ENCODE measurements around the gene PLA2G2C.
"Not testable (repeated sequence)": the region's sequence is repeated elsewhere in the genome, so short reads cannot be mapped to it uniquely, and the experiment has no call there.

Gene PLA2G2C, protein sequence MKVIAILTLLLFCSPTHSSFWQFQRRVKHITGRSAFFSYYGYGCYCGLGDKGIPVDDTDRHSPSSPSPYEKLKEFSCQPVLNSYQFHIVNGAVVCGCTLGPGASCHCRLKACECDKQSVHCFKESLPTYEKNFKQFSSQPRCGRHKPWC

DNA sequence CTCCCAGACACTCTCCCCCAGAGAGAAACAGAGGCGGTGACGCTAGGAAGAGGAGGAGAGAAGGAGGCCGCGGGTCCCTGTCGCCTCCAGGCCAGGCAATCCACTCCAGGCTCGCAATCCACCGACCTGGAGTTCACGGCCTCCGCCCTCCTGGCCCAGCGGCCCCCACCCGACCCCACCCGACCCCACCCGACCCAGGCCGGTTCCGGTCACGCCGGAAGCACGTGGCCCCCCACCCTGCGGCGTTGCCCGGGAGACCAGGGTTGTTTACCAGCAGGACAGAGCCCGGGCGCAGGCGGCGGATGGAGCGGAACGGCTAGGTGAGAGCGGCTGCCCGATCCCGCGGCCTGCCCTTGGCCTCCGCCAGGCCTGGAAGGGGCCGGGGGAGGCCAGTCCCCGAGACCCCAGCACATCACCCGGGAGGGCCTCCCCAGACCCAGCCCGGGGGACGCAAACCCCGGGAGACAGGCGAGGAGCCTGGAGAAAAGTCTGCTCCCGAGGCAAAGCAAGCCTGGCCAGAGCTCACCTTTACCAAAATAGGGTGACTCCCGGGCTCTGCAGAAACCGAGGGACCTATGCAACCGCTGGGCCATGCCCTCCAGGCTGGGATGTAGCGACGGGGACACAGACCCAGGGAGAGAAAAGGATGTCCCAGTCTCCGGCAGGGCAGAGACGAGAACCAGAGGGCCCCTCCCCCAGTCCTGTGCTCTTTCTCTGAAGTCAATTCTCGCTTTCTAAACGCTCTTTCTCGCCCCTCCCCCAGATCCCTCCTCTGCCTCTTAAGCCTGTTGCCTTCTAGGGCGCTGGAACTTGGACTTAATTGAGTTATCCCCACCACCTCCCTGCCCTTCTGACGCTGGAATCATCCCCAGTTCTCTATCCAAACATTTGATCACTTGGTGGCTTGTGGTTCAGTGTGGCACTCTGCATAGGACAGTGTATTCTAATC, at the start of gene PLA2G2C, which contains the start of gene UBXN10:
PLA2G2C (minus strand) TSS at position 685 of the 949 bp plus-strand sequence. CDS start 9,155 bp downstream, outside the sequence.
UBXN10 (plus strand) TSS at position 263 of the 949 bp plus-strand sequence. CDS start 4,466 bp downstream, outside the sequence.
- no peak for DNase-seq (ENCODE audit: low spot score)

DNA sequence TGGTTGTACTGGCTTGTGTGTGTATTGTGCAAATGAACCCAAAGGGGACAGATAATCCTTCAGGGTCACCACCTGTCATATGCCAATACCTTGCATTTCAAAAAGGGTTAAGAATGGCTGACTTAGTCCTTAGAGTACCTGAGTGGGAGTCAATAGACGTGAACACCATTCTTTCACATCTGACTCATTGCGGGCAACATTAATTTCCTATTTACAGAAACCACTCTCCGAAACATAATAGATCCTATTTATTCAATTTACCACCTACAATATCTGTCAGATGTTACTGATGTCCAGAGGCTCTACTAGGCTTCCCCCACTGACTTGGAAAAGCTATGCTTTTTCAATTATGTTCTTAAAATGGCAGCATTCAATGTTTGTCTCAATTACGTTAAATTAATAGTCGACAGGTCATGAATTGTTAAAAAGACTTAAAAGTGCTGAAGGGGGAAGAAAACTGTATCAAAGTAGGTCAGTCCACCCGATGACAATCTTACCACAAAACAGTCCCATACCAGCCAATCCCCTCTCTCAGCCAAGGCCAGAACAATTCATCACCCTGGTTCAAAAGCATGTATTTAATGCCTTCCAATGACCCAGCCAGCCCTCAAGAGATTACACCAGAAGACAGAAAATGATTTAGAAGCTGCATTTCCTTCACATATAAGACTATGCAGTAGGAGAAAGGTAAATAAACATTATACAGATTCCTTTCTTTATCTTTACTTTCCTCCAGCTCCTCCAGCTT, 48.6 kb upstream of the PLA2G2C start:
- peak; percentile 84 for DNase-seq (ENCODE audit: low spot score)

DNA sequence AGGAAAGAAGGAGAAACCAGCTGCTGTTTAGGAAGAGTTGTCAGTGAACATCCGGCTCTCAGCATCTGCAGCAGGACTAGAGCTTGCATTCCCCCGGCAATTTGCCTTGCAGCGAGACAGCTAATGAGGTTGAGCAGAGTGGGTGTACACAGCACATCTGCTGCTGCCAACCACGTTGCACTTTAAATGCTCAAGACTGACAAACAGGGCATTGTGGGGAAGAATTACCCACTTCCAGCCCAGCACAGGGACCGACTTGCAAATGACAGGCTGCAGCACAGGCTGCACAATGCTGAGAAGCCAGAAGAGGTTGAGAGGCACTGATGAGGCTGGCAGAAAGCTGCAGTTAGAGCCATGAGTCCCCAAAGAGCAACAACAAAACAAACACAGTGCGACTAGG, 47.5 kb upstream of the PLA2G2C start:
- DNase-seq (ENCODE audit: low spot score), result peak; percentile 57

DNA sequence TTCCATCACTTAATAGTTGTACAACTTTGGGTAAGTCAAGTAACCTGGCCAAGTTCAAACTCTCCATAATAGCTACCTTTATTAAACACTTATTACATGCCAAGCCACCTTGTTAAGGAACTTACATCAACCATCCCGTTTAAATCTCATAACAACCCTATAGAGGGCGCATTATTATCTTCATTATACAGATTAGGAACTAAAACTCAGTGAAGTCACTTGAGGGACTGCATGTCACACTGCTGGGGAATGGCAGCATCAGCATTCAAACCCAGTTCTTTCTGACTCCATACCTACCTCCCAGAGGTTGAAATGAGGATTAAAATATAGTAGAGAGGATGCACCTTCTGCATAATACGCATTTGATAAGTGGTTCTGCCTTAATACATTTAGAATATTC, 47.1 kb upstream of the PLA2G2C start:
- DNase-seq (ENCODE audit: low spot score), result peak; percentile 28

DNA sequence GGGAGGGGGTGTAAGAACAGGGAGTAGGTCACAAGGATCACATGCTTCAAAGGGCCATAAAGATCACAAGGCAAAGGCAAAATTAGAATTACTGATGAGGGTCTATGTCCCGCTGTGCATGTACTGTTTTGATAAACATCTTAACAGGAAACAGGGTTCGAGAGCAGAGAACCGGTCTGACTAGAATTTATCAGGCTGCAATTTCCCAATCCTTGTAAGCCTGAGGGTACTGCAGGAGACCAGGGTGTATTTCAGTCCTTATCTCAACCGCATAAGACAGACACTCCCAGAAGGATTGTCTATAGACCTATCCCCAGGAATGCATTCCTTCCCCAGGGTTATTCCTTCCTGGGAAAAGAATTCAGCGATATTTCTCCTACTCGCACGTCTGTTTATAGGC, 46.2 kb upstream of the PLA2G2C start:
- not testable (repeated sequence) for DNase-seq (ENCODE audit: low spot score)

DNA sequence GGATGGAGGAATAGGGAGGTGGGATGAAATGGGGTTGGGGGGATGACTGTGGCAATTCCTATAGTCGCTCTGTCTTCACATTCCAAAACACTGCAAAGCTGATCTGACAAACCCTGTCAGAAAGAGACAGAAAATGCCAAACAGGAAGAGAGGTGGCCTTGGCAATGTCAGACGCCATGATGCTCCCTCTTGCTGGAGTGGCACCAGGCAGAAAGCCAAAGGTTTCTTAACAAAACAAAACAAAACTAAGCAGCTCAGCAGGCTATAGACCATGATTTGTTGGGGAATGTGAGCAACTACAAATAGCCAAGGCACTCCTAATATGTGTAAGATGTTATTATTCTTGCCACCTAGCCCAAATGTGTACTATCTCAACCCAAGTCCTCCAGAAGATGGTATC, 42.9 kb upstream of the PLA2G2C start:
- no peak for DNase-seq (ENCODE audit: low spot score)

DNA sequence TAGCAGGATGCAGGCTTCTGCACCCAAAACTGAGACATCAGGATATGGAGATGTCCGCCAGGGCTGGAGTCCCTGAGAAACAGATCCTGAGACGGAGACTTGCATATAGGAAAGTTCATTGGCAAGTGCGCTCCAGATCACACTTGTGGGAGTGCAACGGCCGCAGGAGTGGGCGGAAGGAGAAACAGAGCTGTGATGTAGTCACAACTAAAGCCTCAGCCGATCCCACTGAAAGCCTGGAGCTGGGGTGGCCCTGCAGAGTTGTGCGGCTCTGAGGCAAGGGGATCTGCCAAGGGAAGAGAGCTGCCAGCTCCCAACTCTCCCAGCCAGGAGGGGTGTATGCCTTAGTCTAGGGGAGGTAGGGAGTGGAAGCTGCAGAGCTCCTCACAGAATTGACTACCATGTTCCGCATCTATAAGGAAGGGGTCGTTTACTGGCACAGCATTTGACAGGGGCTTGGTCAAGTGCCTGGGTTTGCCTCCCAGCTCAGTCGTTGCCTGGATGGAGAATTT, 42.1 kb upstream of the PLA2G2C start:
- DNase-seq (ENCODE audit: low spot score), result no peak

DNA sequence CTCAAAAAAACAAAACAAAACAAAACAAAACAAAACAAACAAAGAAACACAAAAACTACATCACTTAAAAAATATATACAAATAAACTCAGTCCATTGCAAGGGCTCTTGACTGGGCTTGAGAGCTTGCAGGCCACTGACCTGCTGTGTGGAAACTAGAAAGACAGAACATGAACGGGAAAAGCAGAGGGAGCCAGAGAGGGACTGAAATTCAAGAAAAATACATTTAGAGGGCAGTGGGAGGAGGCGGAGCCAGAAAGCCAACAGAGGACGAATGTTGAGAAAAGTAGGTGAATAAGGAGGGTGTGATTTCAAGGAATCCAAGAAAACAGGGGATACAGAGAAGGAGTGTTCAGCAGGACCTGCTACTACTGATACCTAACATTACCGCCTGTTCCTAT, 41.4 kb upstream of the PLA2G2C start:
- DNase-seq (ENCODE audit: low spot score), result no peak

DNA sequence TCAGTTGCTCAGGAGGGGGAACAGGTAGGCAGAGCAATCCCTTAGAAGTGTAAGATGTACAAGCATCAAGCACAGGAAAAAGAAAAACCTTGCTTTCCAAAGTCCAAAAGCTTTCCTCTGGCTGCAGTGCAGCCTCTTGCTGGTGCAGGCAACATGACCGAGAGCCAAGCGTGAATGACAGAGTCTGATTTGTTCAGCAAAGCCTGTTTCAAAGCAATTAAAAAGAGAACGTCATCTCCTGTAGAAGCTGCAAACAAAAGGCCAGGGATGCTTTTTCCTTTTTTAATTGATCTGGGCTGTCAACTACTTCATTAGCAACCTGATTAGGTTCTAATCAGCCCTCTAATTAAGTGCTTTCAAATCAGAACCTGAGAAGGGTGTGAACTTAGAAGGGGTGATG, 38.2 kb upstream of the PLA2G2C start:
- no peak for DNase-seq (ENCODE audit: low spot score)

DNA sequence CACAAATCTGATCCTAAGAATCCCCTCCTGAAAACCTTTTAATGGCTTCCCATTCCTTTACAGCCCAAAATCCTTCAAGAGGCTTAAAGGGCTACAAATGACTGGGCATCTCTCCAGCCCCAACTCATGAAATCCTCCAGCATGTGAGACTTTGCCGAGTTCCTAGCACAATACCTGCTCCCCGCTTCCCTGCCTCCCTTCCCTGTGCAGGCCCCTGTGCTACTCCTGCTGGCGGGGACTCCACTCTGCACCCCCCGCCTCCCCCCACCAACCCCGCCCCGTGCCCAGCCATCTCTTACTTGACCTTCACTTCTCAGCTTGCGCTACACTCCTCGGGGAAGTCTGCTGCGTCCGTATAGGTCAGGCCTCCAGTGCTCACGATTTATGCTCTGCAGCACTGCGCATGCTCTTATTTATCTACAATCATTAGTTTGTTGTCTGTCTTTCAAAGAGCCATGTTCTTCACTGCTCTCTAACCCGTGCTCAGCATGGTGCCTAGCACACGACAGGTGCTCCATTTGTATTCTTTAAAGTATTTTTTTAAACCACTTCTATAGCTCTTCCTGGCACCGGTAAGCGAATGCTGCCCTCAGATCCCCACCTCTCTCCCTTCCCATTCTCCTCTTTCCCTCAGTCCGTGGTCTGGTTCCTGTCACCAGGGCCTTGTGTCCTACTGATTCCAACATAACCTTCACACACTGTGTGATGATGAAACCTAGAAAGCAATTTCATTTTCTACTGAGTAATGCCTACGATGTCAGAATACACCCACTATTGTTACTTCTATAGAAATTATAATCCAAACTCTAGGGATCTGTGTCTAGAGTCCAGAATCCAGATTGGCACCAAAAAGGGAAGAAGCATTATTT, 37.5 kb upstream of the PLA2G2C start:
- DNase-seq (ENCODE audit: low spot score), result no peak

DNA sequence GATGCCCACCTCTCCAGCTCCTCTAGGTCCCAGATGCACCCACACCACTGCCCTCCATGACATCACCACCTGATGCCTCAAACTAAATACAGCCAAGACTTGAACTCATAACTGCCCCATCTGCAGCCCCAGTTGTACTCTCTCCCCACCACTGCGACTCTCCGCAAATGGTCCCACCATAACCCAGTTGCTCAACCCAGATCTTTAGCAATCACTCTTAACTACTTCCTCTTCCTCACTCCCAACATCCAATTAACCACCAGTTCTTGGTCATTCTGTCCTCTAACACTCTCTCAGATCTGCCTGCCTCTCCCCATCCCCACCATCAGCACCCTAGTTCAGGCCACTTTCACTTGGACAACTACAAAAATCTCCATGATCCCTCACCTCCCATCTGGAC, 36.8 kb upstream of the PLA2G2C start:
- no peak for DNase-seq (ENCODE audit: low spot score)

DNA sequence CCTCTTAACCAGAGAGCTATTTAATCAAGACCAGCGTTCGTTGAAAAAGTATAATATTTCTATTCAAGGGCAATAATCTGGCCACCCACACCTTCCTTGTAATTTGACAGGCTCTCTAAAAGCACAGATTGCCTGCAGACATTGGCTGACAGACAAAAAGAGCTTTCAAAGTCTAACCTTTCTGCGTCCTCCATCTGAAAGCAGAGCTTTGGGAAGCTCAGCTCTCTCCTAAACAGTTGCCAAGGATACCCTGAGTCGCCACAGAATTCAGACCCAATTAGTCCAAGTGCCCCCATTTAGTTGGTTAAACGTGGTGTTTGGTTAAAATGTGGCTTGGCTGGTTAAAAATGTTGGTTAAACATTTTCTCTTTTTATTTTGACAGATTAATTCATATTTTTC, 33.7 kb upstream of the PLA2G2C start:
- DNase-seq (ENCODE audit: low spot score), result peak; percentile 78

DNA sequence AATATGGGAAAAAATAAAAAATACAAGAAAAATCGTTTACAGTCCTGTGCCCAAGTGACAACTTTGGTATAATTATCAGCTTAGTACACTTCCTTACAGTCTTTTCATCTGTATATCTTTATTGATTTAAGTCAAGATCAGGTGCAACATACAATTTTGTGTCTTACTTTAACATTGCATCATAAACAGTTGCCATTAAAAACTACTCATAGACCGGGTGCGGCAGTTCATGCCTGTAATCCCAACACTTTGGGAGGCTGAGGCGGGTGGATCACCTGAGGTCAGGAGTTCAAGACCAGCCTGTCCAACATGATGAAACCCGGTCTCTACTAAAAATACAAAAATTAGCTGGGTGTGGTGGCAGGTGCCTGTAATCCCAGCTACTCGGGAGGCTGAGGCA, 32.7 kb upstream of the PLA2G2C start:
- not testable (repeated sequence) for DNase-seq (ENCODE audit: low spot score)

DNA sequence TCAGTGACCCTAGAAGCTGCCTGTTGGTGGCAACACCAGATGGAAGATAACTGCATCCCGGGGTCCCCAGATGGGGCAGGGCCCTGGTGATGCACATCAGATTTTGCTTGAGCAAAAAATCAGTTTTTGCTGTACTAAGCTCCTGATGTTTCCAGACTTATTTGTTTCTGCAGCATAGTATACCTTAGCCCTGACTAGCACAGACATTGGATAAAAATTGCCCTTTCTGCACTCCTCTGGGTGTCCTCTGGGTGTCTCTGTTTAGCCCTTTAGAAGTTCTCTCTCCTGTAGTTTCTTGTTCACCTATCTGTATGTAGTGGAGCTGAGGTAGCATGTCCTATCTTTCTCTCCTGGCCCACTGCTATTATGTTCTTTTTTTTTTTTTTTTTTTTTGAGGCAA, 30.3 kb upstream of the PLA2G2C start:
- peak; percentile 42 for DNase-seq (ENCODE audit: low spot score)

DNA sequence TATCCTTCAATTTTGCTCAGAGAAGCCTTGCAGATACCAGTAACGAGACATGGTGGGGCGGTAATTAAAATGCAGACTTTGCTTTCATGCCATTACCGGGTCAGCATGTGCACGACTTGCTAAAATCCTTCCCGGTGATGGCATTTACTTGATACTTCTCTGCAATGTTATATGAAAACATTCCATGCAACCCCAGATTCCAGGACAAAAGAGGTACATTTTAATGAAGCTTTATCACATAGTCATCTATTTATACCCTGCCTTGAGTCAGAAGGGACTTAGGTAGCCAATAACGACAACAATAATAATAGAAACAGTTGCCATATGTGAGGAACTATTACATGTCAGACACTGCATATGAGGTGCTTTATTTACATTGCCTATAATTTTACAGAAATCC, 29.4 kb upstream of the PLA2G2C start:
- no peak for DNase-seq (ENCODE audit: low spot score)

DNA sequence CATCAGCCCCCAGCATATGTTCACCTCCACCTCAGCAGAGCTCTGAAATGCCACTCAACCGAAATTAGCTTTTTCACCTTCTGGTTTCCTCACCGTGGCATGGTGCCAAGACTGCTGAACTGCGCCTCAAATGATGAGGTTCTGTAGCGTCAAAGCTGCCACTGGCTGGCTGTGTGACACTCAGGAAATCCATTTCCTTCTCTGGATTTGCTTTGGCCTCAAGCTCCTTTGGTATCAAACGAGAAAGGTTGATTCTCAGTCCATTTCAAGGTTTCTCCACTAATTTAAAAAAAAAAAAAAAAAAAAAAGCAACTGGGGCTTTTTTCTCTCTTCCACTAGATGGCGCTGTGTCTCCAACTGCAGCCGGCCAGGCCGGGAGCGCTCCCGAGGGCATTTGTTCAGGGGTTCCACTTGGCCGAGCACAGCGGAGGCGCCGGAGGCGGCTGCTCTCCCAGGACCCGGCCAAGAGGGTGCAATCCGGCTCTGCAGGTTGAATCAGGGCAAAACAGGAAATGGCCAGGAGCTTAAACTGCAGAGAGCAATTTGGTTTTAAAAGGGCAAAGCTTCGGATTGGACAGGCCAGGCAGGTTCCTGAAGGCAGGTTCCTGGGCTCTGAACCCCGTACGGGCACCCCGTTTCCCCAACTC, 26.5 kb upstream of the PLA2G2C start:
- peak; percentile 37 for DNase-seq (ENCODE audit: low spot score)

DNA sequence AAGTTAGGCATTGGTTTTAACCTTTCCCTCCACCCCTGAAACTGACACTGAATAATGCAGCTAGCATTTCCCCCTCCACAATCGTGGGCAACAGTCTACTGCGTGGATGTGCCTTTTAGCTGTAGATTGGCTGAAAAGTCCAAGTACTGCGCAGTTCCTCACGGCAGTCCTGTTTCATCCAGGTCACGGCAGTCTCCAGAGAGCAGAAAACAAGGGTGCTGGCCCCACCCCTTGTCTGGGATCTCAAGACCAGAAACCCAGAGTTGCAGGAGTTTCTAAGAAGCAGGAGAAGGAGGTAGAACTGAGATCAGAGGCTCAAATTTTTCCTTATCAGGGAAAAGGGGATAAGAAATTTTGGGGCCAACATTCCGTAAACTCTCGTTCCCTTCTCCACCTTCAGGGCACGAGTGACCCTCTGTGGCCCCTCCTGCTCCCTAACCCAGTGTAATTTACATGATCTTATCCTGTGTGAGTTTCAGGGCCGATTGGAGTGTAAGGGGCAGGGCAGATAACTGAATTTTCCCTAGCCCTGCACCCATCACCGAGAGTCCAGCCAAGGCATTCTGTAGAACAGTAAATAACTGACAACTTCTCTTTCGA, 25.9 kb upstream of the PLA2G2C start:
- DNase-seq (ENCODE audit: low spot score), result no peak

DNA sequence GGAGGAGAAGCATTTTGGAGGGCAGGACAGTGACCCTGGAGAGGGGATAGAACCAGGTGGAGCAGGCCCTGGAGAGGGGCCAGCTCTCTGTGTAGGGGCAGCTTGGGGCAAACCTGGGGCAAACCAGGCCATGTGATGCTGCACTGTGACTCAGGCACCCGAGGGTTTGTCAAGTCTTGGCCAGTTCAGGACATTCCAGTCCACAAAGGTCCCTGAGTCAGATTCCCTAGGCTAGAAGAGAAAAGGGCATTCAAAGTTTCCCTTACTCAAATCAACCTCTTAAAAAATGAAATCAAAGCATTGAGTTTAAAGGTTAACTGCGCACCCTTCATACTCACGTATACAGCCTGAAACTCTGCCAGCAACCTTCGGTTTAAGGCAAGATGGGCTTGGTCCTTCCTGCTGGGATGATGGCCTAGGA, 25.2 kb upstream of the PLA2G2C start:
- no peak for DNase-seq (ENCODE audit: low spot score)

DNA sequence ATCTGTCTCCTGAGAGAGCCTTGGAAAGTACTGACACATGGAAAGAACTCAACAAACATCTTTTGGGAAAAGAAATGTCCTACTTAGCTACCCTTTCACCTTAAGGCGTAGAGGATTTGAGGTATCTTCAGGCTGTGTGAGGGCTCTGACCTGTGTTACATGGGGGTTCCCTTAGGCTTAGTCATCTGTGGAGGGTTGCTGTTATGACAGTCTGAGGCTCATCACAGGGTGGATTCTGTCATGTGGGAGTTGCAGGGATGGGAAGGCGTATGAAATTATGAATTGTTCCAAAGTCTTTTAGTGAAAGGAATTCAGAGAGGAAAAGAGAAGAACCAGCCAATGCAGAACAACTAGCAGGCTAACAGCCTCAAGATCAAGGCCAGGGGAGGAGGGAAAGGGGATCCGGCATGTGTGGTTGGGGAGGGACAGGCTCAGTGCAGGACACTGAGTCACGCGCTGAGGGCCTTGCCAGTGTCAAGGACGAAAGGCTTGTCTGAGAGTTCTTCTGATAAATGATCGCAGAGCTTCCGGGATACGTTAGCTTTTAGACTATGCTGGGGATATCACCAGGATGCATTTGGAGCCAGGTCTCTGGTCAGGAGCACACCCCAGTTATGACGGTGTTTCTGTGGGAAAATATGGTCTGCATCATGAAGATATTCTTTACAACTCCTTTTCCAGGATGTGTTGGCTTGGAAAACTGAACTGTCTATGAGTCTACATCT, 24.6 kb upstream of the PLA2G2C start:
- no peak for DNase-seq (ENCODE audit: low spot score)

DNA sequence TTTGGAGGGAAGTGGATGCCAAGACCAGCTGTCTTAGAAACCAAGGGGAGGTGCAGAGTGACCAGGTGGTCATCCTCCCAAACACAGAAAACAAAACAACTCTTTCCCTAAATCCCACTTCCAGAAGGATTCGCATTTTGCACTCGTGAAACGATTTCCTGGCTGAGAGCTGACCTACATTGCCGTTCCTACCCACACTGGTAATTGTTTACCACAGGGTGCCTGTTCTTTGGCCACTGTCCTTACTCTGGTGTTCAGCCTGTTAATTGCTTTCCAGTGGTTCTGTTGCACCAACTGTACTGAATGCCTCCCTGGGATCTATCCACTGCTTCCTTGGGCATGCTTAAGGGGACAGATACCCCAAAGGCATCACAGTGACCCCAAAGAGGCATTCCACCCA, 23.2 kb upstream of the PLA2G2C start:
- DNase-seq (ENCODE audit: low spot score), result no peak

Data from COLO829 (cell line).